ENCODE results near the gene ST8SIA5.

ST8SIA5 gene

DNA sequence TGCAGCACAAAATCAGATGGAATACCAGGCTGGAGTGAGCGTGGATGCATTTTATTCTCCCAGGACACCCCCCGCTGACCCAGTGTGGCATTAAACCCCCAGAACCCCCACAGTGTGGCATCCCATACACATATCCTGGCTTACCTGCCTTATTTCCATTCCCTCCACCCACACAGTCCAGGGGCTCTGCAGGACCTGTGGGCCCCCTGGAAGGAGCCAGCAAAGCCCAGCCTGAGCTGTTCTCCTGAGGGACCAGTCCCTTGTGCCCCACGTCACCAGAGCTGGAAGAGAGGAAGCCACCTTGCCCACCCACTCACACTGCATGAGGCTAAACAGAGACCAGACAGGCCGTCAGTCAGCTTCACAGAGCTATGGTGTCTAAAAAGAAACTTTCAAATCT, 20.1 kb downstream of the ST8SIA5 start:
- no peak for DNase-seq

DNA sequence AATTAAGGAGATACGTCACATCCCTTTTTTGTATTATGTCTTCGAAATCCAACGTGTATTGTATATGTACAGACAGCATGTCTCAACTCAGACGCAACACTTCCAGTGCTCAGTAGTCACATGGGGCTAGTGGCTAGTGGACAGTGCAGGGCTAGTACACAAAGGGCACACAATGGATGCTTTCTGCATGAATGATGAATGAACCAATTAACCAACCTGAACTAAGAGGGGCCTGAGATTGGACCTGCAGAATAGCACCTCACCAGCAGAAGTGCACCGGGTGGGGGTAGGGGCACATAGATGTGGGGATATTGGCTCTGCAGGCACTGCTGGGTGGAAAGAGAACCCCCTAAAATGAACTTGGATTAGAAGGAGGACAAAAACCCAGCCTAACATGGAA, 20.7 kb downstream of the ST8SIA5 start:
- DNase-seq: no peak

DNA sequence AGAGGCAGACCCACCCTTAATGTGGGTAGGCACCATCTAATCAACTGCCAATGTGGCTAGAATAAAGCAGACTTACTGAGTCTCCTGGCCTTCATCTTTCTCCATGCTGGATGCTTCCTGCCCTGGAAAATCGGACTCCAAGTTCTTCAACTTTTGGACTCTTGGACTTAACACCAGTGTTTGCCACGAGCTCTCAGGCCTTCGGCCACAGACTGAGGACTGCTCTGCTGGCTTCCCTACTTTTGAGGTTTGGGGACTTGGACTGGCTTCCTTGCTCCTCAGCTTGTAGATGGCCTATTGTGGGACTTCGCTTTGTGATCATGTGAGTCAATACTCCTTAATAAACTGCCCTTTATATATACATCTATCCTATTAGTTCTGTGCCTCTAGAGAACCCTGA, 21.9 kb downstream of the ST8SIA5 start:
- DNase-seq: no peak

DNA sequence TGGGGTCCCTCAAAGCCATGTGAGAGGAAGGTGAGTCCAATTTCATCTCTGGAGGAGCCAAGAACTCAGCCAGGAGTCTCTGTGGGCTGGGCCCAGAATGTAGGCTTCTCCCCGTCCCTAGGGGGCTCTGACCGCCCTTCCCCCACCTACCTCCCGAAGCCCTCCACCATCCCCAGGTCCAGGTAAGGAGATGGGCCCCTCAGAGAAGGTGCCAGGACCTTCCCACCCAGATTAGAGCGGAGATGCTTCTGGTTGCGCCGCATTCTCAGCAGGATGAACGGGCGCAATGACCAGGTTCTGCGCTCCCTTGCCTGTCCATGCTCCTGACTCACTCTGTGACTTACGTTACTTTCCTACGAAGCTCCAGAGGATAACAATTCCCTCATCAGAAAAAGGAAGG, 23.0 kb downstream of the ST8SIA5 start:
- DNase-seq: no peak

DNA sequence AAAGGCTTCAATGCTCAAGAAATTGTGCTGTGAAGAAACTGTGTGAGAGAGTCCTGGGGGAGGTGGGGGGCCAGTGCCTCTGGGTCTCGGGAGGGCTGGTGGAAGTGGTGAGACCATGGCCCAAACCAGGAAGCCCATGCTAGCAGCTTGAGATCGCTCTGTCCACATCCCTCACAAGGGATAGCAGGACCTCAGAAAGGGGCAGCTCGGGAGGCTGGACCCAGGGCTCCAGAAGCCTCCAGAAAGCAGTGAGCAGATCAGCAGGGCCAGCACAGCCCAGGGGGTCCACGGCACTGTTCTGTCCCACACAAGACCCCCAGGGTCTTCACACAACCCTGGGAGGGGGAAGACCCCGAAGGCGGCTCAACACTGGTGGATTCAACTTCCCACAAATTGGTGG, 24.1 kb downstream of the ST8SIA5 start:
- no peak for DNase-seq

DNA sequence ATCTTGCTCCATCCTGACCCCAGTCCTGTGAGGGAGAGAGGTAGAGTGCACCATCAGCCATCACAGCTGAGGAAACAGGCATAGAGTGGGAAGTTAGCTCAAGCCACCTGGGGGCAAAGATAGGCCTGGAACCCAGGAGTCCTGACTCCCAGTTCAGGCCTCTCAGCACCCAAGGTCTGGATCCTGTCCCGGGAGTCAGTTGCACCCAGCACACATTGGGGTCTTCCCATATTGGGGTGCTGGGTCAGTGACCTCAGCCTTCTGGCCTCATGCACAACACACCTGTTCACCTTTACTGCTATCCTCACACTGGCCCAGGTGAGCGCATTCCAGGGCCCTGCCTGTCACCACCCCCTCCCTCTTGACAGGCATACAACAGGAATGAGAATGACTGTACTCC, 24.7 kb downstream of the ST8SIA5 start:
- no peak for DNase-seq

DNA sequence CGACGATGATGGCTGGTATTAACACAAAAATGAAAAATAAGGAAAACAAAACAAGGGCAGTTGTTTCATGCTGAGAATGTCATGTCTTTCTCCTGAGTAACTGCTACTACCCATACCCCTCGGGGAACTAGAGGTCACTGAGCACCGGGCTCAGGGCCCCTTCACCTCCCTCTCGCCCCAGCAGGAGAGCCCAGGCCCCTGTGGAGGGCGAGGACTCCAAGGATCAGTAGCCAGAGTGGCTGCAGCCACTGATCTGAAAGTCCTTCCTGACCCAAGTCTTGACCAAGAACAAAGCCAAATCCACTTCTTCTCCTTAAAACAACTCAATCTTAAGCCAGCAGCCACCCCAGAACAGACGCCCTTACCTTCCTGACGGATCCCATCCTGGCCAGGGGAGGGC, 25.5 kb downstream of the ST8SIA5 start:
- no peak for DNase-seq

DNA sequence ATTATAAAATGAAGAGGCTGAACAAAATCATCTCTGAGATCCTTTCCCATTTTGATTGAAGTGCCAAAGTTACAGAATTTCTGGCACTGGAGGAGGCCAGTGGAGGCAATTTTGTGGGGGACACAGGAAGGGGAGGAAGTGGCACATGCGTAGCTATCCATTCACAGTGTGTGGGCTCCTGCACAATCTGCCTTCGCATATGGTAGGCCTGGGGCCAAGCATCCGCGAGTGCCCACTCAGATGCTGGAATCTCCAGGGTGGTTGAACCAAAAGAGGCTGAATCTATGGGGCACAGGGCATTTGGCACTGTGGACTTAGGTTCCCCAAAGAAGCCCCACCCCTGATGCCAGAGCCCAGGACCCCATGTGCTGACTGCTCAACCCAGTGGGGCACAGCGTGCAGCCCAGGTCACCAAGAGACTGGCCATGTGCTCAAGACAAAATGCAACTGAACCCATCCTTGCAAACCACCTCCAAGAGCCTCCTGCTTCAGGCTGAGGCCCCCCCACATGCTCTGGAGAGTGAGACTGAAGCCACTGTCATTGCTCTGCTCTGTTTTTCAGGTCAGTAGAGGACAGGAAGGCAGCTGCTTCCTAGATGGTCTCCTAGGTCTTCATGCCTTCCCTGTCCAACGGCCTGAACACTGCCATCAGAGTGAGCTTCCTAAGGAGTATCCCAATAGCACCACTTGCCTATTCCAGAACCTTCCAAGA, 28.5 kb downstream of the ST8SIA5 start:
- DNase-seq: no peak

DNA sequence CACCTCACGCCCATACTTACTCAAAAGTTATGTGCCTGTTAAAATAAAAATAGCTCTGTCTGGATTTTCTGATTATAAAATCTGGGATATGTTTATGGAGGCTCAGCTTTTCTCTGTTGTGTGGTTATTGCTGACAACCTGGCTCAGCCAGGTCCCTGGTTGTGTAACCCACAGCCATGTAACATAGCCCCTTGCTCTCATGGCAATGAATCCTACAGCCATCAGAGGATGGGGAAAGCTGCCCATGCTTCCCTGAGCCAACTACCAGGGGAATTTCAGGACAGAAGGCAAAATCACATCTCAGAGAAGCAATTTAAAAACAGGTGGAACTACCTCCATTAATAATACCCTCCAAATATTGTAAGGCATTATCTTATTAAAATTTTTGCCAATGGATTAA, 29.7 kb downstream of the ST8SIA5 start:
- no peak for DNase-seq

DNA sequence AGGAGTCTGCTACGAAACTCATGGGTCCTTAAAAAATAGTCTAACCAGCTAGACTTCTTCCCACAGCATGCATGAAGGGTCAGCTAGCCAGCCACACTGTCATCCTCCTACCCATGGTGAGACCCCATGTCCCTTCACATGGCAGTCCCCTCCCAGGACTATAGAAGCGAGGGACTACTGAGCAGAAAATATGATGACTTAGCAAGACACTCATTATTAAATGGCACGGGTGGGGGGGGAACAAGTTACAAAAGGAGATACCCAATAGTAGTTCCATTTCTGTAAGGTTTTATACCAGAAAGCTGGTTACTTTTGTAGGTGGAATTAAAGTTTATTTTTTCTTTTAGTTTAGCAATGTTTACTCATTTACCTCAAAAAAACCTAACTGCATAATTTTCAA, 31.5 kb downstream of the ST8SIA5 start:
- DNase-seq: no peak

DNA sequence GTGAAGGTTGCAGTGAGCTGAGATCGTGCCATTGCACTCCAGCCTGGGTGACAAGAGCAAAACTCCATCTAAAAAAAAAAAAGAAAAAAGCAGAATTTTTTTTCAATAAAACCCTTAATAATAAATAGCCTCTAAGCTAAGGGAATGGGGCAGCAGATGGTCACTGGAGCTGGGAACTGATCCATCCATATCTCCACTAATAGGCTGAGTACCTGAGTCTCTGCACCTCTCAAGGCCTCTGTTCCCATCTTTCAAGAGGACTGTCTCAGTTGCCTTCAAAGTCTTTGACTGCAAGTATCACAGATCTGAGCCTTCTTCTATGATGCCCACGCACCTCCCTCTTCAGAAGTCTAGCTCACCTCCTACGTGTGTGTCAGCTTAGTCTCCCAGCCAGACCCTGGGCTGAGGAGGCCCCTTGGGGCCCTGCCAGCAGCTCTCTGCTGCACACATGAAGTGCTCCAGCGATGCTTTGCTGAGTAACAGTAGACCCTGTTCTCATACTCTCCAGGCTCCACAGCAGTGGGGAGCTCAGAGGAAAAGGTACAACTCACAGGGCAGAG, 32.9 kb downstream of the ST8SIA5 start:
- DNase-seq: no peak

DNA sequence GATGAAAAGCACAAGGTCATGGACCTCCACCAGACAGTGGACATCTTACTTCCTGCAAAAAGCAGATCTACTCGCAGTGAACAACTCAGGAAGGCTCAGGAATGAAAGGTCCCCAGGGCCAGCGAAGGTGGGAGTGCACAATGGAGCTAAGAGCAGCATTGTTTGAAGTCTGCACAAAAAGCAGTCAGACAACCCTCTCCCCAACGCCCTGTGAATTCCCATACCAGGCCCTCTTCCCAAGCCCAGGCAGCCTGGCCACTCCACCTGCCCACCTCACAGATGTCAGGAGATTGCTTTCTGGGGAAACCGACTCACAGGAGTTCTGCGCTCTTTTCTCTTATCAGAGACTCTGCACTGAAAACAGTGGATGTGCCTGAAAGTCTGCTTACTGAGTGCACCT, 34.8 kb downstream of the ST8SIA5 start:
- DNase-seq: no peak

DNA sequence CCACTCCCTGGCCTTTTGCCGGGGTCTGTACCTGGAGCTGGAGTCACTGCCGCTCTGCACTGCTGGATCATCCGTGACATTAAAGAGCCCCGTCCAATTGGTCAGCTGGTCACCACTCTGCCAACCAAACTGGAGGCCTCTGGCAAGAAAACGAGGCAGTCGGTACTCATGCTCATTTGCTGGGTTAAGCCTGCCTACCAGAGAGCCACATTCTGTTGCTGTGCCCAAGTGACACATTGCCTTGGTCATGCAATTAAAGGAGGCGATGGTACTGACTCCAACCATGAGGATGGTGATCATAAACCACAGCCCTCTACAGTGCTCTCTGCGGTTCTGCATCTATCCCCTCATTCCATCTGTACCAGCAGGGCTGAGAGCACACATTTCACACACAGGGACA, 35.5 kb downstream of the ST8SIA5 start:
- no peak for DNase-seq

DNA sequence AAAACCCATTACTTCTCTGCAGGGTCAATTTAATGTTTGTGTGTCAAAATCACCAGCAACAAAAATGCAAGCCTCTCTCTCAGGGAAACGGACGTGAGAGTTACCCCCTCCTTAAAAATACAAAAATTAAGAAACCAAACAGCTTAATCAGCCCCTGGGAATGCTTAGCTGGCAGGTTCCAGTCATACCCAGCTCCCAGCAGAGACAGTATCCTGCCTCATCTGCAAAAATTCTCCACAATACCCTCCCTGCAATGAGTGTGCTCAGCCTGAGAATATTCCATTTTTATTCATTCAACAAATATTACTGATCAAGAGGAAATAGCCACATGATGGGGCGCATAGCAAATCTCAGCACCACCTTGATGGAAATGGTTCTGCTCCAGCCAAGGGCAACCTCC, 36.3 kb downstream of the ST8SIA5 start:
- DNase-seq: no peak

DNA sequence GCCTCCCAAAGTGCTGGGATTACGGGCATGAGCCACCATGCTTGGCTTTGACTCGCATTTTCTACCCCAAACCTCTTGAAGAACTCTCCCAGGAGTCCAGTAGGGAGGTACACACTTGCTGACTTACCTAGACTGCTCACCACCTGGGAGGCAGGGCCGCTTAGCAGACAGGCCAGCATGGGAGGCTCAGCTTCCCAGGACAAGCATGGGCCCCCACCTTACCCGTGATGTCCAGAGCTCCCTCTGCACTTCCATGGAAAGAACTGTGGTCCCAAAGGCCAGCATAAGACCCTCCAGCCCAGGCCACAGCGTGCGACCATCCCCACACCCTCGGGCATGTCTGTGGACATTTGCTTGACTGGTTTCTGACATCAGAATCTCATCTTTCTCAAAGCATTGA, 36.8 kb downstream of the ST8SIA5 start:
- DNase-seq: no peak

DNA sequence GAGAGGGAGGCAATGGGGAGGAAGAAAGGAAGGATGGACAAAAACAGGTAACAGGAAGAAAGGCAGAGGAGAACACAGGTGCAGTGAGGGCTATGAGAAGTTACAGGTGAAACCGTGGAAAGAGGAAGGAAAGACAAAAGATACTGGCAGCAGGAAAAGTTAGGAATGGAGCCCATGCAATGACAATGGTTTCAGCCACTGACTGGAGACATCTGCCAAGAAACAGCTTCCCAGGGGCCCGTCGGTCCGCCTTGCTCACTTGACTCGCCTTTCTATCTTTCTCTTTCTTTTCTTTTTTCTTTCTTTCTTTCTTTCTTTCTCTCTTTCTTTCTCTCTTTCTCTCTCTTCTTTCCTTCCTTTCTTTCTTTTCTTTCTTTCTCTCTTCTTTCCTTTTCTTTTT, 37.5 kb downstream of the ST8SIA5 start:
- DNase-seq: no peak

DNA sequence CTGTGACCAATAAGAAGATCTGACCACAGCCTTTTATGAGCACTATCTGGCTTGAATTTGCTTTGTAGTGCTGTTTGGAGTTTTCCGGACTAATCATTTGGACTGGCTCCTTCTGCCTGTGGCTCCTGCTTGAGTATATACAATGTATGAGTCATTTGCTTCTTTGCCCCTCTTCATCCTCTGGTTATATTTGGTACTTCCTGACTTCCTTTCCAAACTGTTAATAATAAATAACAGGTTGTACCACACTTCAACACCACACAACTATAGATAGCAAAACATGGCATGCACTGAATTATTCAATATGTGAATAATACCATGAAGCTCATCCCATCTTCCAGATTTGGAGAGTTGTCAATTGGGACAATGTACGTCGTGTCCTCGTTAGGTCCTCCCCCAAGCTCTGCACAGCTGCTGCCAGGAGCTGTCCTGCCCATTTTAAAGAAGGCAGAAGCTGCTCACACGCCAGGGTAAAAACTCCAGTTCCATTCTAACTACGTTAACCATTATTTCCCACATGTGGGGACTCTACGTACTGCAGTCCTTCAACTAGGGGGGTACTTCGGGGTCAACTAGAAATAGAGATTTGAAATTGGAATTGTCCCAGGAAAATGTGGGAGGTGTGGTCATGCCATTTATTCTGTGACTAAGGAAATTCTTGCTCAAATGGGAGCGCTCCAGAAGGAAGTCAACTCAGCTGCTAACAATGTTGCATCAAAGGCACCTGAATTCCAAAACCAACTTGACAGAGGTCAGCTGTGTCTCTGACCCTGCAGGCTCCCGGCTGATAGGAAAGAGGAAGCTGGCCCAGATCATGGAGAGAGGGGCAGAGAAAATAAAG, 38.1 kb downstream of the ST8SIA5 start:
- DNase-seq: no peak

DNA sequence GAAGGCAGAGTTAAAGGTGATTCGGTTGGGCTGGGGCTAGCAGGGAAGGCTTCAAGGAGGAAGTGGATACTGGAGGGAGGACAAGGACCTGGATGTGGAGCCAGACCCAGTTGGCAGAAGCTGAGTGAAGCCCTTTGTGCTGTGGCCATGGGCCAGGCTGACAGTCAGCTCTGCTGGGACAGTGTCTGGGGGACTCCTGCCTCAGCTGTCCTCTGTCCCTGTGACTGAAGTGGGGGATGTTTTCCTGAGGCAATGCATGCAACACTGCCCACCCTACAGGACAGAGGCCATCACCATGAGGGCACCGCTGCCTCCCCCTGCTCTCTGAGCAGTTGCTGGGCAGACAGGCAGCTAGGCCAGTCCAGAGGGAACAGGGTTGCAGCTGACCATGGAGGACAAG, 40.0 kb downstream of the ST8SIA5 start:
- DNase-seq: no peak

DNA sequence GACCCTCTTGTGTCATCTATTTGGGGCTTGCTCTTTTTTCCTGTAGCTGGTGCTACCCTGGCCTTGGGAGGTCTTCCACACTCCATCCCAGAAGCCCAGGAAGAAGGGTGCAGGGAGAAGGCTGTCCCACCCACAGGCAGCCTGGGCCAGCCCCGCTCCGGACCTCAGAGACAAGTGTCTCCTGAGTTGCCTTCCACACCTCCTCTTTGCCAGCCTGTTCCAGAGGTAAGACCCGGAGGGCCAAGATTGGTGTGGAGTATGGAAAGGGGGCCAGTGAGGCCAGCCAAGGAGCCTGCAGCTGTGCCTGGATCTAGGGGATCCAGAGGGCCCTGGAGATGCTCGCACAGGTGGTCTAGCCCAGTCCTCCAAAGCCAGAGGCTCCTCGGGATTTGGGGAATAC, 40.5 kb downstream of the ST8SIA5 start:
- DNase-seq: no peak

DNA sequence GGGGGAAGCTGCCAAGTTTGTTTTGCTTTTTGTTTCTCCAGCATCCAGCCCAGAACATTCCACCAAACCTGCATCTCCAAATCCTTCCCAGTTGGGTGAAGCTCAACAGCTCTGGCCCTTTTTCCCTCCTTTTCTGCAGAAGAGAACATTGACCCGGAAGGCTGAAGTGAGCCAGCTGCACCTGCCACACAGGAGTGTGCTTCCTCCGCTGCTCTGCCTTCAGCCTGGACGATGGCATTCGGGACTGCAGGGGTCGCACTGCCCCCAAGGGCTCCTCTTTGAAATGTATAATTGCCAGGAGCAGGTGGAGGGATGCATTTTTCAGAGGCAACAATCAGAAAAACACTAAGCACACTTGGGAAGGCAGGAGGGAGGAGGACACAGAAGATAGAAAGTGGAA, 41.8 kb downstream of the ST8SIA5 start:
- no peak for DNase-seq

DNA sequence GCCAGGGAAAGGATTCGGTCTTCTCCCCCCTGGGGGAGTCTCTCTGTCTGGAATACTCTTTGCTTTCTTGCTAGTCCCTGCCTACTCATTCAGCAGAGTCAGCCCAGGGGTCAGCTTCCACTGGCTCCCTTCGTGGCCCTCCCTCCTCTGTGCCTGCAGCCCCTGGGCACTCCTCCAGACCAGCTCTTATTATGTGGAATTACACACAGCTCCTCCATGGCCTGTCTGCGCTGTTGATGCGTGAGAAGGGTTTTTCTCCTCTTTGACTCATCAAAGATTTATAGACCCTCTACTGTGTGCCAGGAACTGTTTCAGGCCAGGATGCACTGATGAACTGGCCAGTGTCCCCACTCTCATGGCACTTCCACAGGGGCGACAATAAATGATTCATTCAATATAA, 44.4 kb downstream of the ST8SIA5 start:
- DNase-seq: no peak

DNA sequence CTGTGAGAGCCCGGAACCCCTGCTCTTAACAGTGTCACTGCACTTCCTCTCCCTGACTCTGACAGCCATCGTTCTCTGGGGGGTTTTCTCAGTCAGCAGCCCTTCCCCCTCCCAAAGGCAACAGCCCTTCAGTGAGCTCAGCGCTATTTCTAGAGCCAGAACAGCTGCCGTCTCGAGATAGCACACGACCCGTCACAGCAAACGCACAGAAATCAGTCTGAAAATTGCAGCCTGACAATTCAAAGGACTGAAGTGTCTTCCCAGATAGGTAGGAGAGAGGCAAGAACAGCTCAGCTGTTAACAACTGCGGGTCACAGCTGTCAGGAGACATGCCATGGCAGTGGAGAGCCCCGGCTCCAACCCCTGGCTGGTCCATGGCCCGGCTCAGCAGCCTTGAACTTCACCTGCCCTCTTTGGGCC, 45.4 kb downstream of the ST8SIA5 start:
- no peak for DNase-seq

DNA sequence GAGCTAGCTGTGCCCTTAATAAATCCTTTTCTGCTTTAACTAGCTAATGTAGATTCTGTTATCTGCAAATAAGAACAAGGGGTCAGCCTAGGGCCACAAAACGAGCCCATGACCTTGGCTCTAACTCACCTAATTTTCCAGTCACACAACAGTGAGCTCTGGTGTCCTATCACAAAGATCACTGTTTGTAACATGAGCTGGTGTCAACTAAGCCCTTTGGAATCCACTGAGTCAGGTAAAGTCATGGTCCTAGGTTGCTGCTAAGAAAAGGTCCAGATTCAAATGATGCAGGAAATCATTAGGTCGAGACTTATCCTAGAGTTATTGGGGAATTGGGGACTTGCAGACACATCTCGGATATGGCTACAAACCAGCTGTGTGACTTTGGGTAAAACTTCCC, 49.9 kb downstream of the ST8SIA5 start:
- DNase-seq: no peak

DNA sequence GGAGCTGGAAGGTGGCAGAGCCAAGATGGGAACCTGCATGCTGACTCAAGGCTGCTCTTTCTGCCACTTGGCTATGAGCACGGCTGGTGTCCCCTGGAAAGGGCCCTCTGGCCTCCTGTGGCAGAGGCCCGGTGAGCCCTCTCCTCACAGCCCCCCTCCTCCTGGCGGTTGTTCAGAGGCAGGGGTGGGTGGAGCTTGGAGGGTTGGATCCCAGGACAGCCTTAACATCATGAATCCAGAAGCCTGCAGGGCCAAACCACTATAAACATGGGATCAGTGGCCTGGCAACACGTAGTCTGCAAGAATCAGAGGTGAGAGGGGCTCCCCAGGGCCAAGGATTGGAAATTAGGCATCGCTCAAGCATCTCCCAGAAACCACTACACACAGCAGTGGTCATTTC, 51.3 kb downstream of the ST8SIA5 start:
- no peak for DNase-seq

Measured in stimulated activated naive CD4-positive, alpha-beta T cell treated with Interleukin-2 at 50 U/mL for 16 hours (primary cell).